Esophagus squamous epithelium (tissue), 4 donors: ENCODE measurements around the gene C9orf85.
"Not testable (repeated sequence)": the region's sequence is repeated elsewhere in the genome, so short reads cannot be mapped to it uniquely, and the experiment has no call there.

Experiments
- POLR2A ChIP-seq, 4 donors: fragments of 450-650 bp; IDR thresholded peaks; one replicate each; pipeline ENCODE4 v1.6.1; 2017; ENCODE audit warnings: antibody characterized with exemption in 4 of 4, mild to moderate bottlenecking in 4 of 4, moderate library complexity in 3 of 4
- TF ChIP-seq, protein P1 (sequence below), 6 experiments: fragments of 450-650 bp in 4 of 6; fragments of 200-600 bp in 2 of 6; sonication (generic) in 2 of 6; IDR thresholded peaks; one replicate each; pipeline ENCODE4 v1.5.1; 2016 to 2019; ENCODE audit warnings: antibody characterized with exemption in 6 of 6, mild to moderate bottlenecking in 4 of 6, moderate library complexity in 4 of 6

DNA sequence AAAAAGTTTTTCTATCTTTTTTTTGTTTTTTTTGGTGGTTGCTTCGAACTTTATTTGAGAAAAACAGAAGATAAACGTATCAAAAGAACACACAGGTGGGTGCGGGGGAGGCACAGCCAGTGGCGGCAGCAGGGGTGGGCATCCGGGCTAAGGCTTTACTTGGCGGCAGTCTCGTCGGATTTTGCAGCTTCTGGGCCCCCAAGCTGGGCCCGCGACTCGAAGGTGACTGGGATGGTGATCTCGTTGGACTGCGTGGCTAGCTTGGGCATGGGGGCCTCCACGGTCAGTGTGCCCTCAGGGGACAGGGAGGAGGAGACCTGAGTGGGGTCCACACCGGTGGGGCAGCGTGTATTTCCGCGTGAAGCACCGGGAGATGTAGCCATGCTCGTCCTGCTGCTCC is 96.3 kb downstream of the C9orf85 start:
- TF ChIP-seq, protein P1, sequence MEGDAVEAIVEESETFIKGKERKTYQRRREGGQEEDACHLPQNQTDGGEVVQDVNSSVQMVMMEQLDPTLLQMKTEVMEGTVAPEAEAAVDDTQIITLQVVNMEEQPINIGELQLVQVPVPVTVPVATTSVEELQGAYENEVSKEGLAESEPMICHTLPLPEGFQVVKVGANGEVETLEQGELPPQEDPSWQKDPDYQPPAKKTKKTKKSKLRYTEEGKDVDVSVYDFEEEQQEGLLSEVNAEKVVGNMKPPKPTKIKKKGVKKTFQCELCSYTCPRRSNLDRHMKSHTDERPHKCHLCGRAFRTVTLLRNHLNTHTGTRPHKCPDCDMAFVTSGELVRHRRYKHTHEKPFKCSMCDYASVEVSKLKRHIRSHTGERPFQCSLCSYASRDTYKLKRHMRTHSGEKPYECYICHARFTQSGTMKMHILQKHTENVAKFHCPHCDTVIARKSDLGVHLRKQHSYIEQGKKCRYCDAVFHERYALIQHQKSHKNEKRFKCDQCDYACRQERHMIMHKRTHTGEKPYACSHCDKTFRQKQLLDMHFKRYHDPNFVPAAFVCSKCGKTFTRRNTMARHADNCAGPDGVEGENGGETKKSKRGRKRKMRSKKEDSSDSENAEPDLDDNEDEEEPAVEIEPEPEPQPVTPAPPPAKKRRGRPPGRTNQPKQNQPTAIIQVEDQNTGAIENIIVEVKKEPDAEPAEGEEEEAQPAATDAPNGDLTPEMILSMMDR (IDR thresholded peaks at IDR 0.05): not testable (repeated sequence)
- not testable (repeated sequence) for TF ChIP-seq POLR2A (IDR thresholded peaks at IDR 0.05)
